Cortex of kidney (tissue), 1 donor: ENCODE data around the gene NEK10.
"Not testable (repeated sequence)": the region's sequence is repeated elsewhere in the genome, so short reads cannot be mapped to it uniquely, and the experiment has no call there.

ENCODE experiments used
- DNase-seq: peaks from one replicate; lab custom pipeline; 2025; lab: John Stamatoyannopoulos, UW

NEK10 gene

GRCh38 chr3:27354161-27354560 lies 15.0 kb downstream of the NEK10 start:
- no peak for DNase-seq

- no peak for DNase-seq
Observed at GRCh38 chr3:27353221-27353620, 16.0 kb downstream of the NEK10 start.

- no peak for DNase-seq
Observed at GRCh38 chr3:27352047-27352446, 17.1 kb downstream of the NEK10 start.

GRCh38 chr3:27349832-27350231 lies 19.4 kb downstream of the NEK10 start:
- DNase-seq, result no peak

GRCh38 chr3:27345959-27346865 lies 23.0 kb downstream of the NEK10 start:
- no peak for DNase-seq

GRCh38 chr3:27345493-27345892 lies 23.7 kb downstream of the NEK10 start:
- no peak for DNase-seq

GRCh38 chr3:27345045-27345444 lies 24.1 kb downstream of the NEK10 start:
- no peak for DNase-seq

- DNase-seq, result no peak
Observed at GRCh38 chr3:27344192-27344591, 25.0 kb downstream of the NEK10 start.

- DNase-seq, result no peak
Observed at GRCh38 chr3:27342267-27342666, 26.9 kb downstream of the NEK10 start.

- no peak for DNase-seq
Observed at GRCh38 chr3:27340534-27340933, 28.6 kb downstream of the NEK10 start.

- DNase-seq, result no peak
Observed at GRCh38 chr3:27335571-27335970, 33.6 kb downstream of the NEK10 start.

GRCh38 chr3:27333843-27334242 lies 35.3 kb downstream of the NEK10 start:
- no peak for DNase-seq

- DNase-seq, result not testable (repeated sequence)
Observed at GRCh38 chr3:27328982-27329762, 40.0 kb downstream of the NEK10 start.

- DNase-seq, result no peak
Observed at GRCh38 chr3:27326629-27327545, 42.3 kb downstream of the NEK10 start.

- DNase-seq, result no peak
Observed at GRCh38 chr3:27326202-27326601, 43.0 kb downstream of the NEK10 start.

GRCh38 chr3:27325419-27325818 lies 43.8 kb downstream of the NEK10 start:
- DNase-seq, result no peak

- DNase-seq, result no peak
Observed at GRCh38 chr3:27324686-27325085, 44.5 kb downstream of the NEK10 start.

- DNase-seq, result no peak
Observed at GRCh38 chr3:27323087-27323570, 46.1 kb downstream of the NEK10 start.

- DNase-seq, result no peak
Observed at GRCh38 chr3:27322634-27323033, 46.5 kb downstream of the NEK10 start.

GRCh38 chr3:27319847-27320526 lies 49.2 kb downstream of the NEK10 start:
- no peak for DNase-seq

GRCh38 chr3:27319304-27319703 lies 49.9 kb downstream of the NEK10 start:
- no peak for DNase-seq
